SIG-M5 treated with dmso at 0.1 percent for 504 hours (cell line): ENCODE results near the gene DRAP1.

Experiments
- DNase-seq: peaks from one replicate; lab custom pipeline; 2025; ENCODE audit not compliant: unreplicated experiment; lab: John Stamatoyannopoulos, UW

The DRAP1 gene

DNA sequence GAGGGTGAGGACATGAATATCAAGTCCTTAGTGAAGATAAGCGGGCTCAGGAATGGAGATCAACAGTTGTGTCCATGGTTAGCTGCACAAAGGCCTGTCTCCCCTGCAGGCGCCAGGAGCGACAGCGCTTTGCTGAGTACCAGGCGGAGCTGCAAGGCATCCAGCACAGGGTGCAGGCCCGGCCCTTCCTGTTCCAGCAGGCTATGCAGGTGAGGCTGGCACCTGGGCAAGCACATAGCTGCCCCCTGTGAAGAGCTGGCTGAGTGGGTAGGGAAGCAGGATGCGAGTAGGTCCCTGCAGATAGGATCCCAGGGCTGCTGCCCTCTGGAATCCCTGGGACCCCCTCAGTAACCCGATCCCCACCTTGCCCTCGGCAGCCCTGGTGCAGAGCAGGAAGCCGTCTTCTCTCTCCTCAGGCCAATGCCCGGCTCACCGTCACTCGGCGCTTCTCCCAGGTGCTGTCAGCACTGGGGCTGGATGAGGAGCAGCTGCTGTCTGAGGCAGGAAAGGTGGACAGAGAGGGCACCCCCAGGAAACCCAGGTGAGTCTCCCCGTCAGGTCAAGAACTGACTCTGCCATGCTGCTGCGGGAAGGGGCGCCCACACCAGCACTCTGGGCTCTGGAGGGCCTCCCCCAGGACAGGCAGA is 39.7 kb downstream of the DRAP1 start:
- DNase-seq = no peak

DNA sequence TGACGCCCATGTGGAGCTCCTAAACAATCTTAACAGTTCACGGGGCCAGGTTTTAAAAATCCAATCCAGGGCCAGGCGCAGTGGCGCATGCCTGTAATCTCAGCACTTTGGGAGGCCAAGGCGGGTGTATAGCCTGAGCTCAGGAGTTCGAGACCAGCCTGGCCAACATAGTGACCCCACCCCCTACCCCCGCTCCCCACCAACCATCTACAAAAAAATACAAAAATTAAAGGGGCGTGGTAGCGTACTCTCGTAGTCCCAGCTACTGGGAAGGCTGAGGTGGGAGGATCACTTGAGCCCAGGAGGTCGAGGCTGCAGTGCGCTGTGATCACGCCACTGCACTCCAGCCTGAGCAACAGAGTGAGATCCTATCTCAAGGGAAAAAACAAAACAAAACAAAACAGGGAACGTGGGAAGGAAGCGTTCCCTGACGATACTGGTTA is 41.6 kb downstream of the DRAP1 start:
- DNase-seq = no peak

DNA sequence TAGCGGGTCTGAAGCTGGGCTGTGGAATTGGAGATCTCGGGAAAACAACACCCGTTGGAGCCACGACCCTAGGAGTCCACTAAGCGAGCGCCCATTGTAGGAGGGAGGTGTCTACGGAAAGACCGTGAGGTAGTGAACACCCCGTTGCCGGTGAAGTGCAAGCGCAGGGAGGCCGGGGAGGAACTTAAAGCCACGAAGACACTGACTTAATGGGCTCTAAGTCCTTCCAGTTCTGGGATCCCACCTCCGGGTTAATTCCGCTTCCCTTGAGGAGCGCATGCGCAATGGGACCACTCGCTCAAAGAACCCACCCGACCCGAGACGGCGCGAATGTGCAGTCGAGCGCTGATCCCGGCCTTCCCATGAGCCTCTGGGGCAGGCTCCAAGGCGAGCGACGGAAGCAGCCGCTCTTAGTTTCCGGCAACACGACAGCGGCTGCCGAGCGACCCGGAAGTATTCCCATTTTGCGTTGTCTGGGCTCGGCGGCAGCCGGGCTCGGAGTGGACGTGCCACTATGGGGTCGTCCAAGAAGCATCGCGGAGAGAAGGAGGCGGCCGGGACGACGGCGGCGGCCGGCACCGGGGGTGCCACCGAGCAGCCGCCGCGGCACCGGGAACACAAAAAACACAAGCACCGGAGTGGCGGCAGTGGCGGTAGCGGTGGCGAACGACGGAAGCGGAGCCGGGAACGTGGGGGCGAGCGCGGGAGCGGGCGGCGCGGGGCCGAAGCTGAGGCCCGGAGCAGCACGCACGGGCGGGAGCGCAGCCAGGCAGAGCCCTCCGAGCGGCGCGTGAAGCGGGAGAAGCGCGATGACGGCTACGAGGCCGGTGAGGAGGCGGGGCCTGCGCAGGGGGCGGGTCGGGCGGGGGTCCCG is 42.3 kb downstream of the DRAP1 start, which contains the start of gene SART1:
Gene SART1 (plus strand): TSS at position 468 of the 874 bp plus-strand sequence. CDS start 47 bp downstream, at position 515.
- DNase-seq = peak; percentile 96

DNA sequence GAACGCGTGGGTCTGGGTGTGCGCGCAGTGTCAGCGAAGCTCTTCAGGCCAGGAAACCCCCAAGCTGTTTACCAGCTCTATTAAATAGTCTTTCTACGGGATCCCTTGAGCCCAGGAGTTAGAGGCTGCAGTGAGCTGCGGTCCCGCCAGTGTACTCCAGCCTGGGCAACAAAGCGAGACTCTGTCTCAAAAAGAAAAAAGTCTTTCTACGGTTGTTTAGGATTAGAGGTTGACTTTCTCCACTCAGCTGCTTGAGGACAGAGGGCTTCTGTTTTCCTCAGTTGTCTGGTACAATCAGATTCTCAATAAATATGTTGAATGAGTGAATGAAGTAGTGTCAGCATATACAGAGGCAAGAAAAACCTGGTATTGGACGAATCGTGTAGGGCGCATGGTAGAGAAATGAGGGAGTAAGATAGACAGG is 42.9 kb downstream of the DRAP1 start:
- DNase-seq = no peak

GRCh38 chr11:65964906-65965305 is 45.7 kb downstream of the DRAP1 start:
- no peak for DNase-seq

DNA sequence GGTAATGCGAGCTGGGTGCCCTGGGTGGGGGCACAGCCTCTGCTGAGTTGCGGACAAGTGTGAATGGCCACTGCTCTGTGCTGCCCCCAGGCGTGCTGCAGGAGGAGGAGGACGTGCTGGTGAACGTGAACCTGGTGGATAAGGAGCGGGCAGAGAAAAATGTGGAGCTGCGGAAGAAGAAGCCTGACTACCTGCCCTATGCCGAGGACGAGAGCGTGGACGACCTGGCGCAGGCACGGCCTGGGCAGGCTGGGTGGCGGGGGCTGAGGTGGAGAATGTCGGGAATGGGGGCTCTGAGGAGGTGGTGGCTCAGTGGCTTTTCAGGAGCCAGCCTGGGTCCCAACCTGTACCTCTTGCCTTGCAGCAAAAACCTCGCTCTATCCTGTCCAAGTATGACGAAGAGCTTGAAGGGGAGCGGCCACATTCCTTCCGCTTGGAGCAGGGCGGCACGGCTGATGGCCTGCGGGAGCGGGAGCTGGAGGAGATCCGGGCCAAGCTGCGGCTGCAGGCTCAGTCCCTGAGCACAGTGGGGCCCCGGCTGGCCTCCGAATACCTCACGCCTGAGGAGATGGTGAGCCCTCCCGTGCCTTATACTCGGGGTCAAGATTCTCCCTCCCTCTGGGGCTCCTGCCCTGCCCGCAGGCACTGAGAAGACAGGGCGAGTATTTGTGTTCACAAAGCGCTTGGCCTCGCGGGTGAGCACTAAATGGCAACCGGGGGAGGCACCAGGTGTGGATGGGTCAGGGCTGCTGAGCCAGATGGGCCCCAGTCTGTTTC is 46.9 kb downstream of the DRAP1 start:
- no peak for DNase-seq

DNA sequence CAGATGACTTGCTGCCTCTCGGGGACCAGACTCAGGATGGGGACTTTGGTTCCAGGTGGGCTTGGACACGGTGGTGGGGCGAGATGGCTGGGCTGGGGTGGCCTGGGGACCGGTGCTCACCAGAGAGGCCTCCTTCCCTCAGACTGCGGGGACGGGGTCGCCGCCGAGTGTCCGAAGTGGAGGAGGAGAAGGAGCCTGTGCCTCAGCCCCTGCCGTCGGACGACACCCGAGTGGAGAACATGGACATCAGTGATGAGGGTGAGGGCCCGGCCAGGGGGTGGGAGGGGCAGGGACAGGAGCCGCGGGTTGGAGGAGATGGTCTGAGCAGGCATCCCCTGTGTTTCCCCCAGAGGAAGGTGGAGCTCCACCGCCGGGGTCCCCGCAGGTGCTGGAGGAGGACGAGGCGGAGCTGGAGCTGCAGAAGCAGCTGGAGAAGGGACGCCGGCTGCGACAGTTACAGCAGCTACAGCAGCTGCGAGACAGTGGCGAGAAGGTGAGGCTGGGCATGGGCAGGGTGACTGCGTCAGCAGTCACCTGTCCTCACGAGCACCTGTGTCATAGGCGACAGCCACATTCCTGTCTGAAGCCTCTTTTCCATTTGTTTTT is 48.2 kb downstream of the DRAP1 start:
- DNase-seq = no peak

- peak; percentile 13 for DNase-seq
Measured at GRCh38 chr11:65968600-65969482, 49.6 kb downstream of the DRAP1 start.
